Osteocyte (in vitro differentiated cells): ENCODE data around the gene CCL13. TPM values are rescaled to one million over a fixed set of nuclear protein-coding genes. Genes with fewer than 3 reads are reported as not detected.

ENCODE experiments used
- DNase-seq: peaks from one replicate; pipeline ENCODE4 v3.0.0; 2021; ENCODE audit warnings: mixed read lengths; ENCODE audit not compliant: unreplicated experiment; ENCODE audit errors: extremely low spot score
- H3K27ac Mint-ChIP-seq: one replicate; pipeline ENCODE4 v1.8.0; 2021; ENCODE audit warnings: mild to moderate bottlenecking, mixed read lengths; ENCODE audit not compliant: unreplicated experiment
- H3K27me3 Mint-ChIP-seq: one replicate; pipeline ENCODE4 v1.8.0; 2021; ENCODE audit warnings: mixed read lengths; ENCODE audit not compliant: unreplicated experiment
- H3K36me3 Mint-ChIP-seq: one replicate; pipeline ENCODE4 v1.8.0; 2021; ENCODE audit warnings: mixed read lengths; ENCODE audit not compliant: unreplicated experiment
- H3K4me1 Mint-ChIP-seq: one replicate; pipeline ENCODE4 v1.8.0; 2021; ENCODE audit warnings: mixed read lengths; ENCODE audit not compliant: unreplicated experiment
- H3K4me3 Mint-ChIP-seq: one replicate; pipeline ENCODE4 v1.8.0; 2021; ENCODE audit warnings: mild to moderate bottlenecking, moderate library complexity, mixed read lengths; ENCODE audit not compliant: unreplicated experiment
- H3K9me3 Mint-ChIP-seq: one replicate; pipeline ENCODE4 v1.8.0; 2021; ENCODE audit warnings: mixed read lengths; ENCODE audit not compliant: unreplicated experiment
- total RNA-seq: library from RNA; stranded (reverse); gene quantifications from 2 replicates; pipeline ENCODE4 v1.2.1, GENCODE V29; 2021
- TF ChIP-seq, protein P1 (sequence below): fragments of 200-600 bp; sonication (generic); IDR thresholded peaks from 2 replicates; pipeline ENCODE4 v1.5.0; 2021; ENCODE audit warnings: antibody characterized with exemption, mild to moderate bottlenecking, moderate library complexity

The CCL13 gene
- total RNA-seq, 1 donor from 2014 or later, result not detected

DNA sequence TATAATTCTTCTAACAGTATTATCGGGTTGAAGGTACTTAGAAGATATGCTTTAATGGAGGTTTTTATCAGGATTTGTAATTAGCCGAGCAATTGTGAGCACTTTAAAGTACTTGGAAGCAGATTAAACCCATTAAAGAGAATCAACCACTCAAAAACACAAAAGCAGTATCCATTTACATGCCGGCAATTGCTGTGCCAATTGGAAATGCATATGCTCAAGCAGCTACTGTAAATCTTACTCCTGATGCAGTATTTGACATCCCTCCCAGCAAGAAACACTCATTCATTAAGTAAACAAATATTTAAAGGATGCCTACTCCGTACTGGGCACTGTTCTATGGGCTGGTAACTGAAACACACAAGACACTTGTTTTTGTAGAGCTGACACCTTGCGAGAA, 18.2 kb downstream of the CCL13 start:
- H3K4me1 Mint-ChIP-seq, result no peaks in the 10 kb centered on the region
- no peaks in the 10 kb centered on the region for H3K9me3 Mint-ChIP-seq
- no peak overlapping the region for H3K27ac Mint-ChIP-seq
- H3K27me3 Mint-ChIP-seq, result peaks cover 5% of the 10 kb centered on the region
- no peak overlapping the region for H3K4me3 Mint-ChIP-seq
- DNase-seq, result no peak
- no peaks in the 10 kb centered on the region for H3K36me3 Mint-ChIP-seq
- TF ChIP-seq, protein P1, sequence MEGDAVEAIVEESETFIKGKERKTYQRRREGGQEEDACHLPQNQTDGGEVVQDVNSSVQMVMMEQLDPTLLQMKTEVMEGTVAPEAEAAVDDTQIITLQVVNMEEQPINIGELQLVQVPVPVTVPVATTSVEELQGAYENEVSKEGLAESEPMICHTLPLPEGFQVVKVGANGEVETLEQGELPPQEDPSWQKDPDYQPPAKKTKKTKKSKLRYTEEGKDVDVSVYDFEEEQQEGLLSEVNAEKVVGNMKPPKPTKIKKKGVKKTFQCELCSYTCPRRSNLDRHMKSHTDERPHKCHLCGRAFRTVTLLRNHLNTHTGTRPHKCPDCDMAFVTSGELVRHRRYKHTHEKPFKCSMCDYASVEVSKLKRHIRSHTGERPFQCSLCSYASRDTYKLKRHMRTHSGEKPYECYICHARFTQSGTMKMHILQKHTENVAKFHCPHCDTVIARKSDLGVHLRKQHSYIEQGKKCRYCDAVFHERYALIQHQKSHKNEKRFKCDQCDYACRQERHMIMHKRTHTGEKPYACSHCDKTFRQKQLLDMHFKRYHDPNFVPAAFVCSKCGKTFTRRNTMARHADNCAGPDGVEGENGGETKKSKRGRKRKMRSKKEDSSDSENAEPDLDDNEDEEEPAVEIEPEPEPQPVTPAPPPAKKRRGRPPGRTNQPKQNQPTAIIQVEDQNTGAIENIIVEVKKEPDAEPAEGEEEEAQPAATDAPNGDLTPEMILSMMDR, result no peak

DNA sequence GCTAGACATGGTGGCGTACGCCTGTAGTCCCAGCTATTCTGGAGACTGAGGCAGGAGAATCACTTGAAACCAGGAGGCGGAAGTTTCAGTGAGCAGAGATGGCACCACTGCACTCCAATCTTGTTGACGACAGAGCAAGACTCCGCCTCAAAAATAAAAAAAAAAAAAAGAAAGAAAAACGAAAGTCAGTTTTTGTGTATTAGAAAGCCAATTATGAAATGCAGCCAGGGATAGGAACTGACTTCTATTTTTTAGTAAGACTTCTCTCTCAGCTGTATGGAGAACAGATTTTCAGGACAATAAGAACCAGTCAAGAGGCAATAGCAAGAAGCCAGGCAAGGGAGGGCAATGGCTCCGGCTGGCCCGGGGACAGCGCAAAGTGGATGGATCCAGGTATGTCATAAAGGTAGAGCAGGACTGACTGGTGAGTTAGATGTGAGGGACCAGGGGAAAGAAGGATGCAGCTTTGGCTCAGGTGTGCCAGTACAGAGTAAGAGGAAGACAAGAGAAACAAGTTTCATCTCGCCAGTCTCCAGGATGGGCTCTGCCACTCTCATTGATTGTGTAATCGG, 19.2 kb downstream of the CCL13 start:
- DNase-seq, result peak; percentile 65
- H3K36me3 Mint-ChIP-seq, result no peaks in the 10 kb centered on the region
- H3K4me3 Mint-ChIP-seq, result no peak overlapping the region
- H3K27me3 Mint-ChIP-seq, result peaks cover 9% of the 10 kb centered on the region
- H3K27ac Mint-ChIP-seq, result no peak overlapping the region
- TF ChIP-seq, protein P1, result no peak
- no peaks in the 10 kb centered on the region for H3K4me1 Mint-ChIP-seq
- H3K9me3 Mint-ChIP-seq, result no peaks in the 10 kb centered on the region

DNA sequence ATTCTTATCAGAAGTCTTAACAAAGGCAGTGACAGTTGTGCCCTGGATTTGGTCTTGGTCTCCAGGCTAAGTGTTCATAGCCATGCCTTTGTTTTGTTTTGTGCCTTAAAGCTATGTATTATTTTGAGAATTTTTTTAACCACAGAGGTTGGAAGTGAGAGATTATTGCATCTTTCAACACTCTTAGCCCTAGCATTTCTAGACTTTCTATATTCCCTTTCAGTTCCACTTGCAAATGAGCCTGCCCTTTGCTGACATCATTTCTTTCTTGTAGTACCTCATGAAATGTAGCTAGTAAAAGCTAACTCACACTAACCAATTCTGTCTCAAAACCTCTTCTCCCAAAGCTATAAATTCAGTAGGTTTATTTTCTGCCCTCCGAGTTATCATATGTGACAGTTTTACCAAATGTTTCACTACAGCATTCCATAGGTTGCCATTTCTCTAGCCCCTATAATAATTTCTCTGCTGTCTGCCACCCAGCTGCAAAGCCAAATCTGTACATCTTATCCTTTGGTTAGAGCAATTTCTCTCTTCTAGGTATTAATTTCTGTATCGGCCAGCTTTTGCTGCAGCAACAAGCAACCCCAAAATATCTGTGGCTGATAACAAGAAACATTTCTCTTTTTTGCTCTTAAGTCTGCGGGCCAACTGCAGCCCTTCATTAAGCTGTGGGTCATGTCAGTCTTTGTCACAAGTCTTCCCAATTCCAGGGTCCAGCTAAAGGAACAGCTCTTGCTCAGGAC, 21.0 kb downstream of the CCL13 start:
- no peaks in the 10 kb centered on the region for H3K9me3 Mint-ChIP-seq
- no peak overlapping the region for H3K4me3 Mint-ChIP-seq
- H3K36me3 Mint-ChIP-seq, result no peaks in the 10 kb centered on the region
- no peak for DNase-seq
- H3K4me1 Mint-ChIP-seq, result no peaks in the 10 kb centered on the region
- peaks cover 11% of the 10 kb centered on the region for H3K27me3 Mint-ChIP-seq
- TF ChIP-seq, protein P1, result no peak
- H3K27ac Mint-ChIP-seq, result no peak overlapping the region

DNA sequence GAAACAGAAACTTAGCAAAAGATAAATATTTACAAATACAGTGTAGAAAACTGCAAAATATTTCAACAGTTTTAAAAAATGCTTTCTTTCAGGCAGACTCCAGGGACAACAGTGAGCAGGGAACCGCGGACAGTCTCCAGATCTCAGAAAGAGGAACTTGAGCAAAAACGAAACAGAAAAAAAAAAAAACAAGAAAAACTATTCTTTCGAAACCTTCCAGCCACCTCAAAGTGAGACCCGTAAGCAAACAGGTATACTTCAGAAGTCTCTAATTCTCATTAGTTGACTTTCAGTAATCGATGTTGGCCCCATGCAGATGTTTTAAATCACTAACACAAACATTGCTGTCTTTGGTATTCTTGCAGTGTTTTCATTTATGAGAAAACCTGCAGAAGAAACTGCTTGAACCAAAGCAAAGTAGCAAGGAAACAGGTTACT, 22.4 kb downstream of the CCL13 start:
- H3K4me1 Mint-ChIP-seq, result no peaks in the 10 kb centered on the region
- H3K9me3 Mint-ChIP-seq, result no peaks in the 10 kb centered on the region
- H3K4me3 Mint-ChIP-seq, result no peak overlapping the region
- TF ChIP-seq, protein P1, result no peak
- DNase-seq, result no peak
- no peaks in the 10 kb centered on the region for H3K36me3 Mint-ChIP-seq
- H3K27ac Mint-ChIP-seq, result no peak overlapping the region
- H3K27me3 Mint-ChIP-seq, result peaks cover 11% of the 10 kb centered on the region

DNA sequence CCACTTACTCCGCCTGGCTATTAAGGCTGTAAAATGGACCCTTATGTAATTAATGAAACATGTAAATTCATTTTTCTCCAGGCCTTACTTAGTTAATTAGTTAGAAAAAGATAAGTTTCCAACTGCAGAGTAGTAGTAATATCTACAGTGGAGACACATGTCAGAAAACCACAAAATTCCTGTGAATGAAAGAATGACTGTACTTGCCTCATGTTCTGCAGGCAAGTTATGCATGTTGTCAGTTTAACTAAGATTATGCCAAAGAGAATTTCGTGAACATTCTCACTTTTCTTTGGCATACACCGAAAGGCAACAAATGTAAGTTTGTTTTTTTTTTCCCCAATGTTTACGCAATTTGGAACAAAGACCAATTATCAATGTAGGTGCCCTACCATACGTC, 23.6 kb downstream of the CCL13 start:
- Mint-ChIP-seq H3K36me3 (no peaks in the 10 kb centered on the region), H3K27me3 (peaks cover 11% of the 10 kb centered on the region), H3K4me3 (no peak overlapping the region), H3K9me3 (no peaks in the 10 kb centered on the region), H3K4me1 (no peaks in the 10 kb centered on the region), H3K27ac (no peak overlapping the region)
- TF ChIP-seq, protein P1, result no peak
- DNase-seq, result no peak
